Measurements from ENCODE around the gene HOXD4.

The HOXD4 gene

DNA sequence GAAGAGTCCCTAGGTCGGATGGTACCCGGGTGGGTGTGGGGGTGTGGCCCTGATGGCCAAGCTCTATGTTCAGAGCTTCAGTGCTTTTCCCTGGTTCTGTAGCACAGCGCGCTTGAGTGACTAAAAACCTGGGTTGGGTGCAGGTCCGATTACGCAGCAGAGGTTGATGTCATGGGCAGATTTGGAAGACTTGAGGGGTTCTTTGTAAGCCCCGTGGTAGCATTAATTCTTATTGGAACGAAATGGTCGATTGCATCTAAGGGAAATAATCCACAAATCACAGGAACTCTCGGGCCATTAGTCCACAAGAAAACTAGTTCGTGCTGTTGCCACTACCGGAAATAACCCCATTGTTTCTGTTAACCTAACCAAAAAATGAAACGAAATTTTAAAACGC lies 12.8 kb upstream of the HOXD4 start:
- TF ChIP-seq POLR2AphosphoS5 (IDR thresholded peaks at IDR 0.05; ENCODE audit: low read depth, low read length): no peak
- TF ChIP-seq FOXP2 (optimal IDR thresholded peaks at IDR 0.05; ENCODE audit: borderline replicate concordance, extremely low read depth, extremely low read length, insufficient read depth): no peak
- no peak for TF ChIP-seq TAF1 (IDR thresholded peaks at IDR 0.05; ENCODE audit: borderline replicate concordance, insufficient read depth, low read length)
- no peak for TF ChIP-seq REST (IDR thresholded peaks at IDR 0.05; ENCODE audit: insufficient read depth in 1 of 2, low read depth in 2 of 2, low read length in 2 of 2)
- TF ChIP-seq SIN3A (IDR thresholded peaks at IDR 0.05; ENCODE audit: borderline replicate concordance, insufficient read depth, low read length): no peak

- no peak for TF ChIP-seq SIN3A (IDR thresholded peaks at IDR 0.05; ENCODE audit: borderline replicate concordance, insufficient read depth, low read length)
- TF ChIP-seq REST (IDR thresholded peaks at IDR 0.05; ENCODE audit: insufficient read depth in 1 of 2, low read depth in 2 of 2, low read length in 2 of 2): no peak
- TF ChIP-seq FOXP2 (optimal IDR thresholded peaks at IDR 0.05; ENCODE audit: borderline replicate concordance, extremely low read depth, extremely low read length, insufficient read depth): no peak
- no peak for TF ChIP-seq POLR2AphosphoS5 (IDR thresholded peaks at IDR 0.05; ENCODE audit: low read depth, low read length)
- no peak for TF ChIP-seq TAF1 (IDR thresholded peaks at IDR 0.05; ENCODE audit: borderline replicate concordance, insufficient read depth, low read length)
Measured at GRCh38 chr2:176138923-176139660, 12.3 kb upstream of the HOXD4 start.

DNA sequence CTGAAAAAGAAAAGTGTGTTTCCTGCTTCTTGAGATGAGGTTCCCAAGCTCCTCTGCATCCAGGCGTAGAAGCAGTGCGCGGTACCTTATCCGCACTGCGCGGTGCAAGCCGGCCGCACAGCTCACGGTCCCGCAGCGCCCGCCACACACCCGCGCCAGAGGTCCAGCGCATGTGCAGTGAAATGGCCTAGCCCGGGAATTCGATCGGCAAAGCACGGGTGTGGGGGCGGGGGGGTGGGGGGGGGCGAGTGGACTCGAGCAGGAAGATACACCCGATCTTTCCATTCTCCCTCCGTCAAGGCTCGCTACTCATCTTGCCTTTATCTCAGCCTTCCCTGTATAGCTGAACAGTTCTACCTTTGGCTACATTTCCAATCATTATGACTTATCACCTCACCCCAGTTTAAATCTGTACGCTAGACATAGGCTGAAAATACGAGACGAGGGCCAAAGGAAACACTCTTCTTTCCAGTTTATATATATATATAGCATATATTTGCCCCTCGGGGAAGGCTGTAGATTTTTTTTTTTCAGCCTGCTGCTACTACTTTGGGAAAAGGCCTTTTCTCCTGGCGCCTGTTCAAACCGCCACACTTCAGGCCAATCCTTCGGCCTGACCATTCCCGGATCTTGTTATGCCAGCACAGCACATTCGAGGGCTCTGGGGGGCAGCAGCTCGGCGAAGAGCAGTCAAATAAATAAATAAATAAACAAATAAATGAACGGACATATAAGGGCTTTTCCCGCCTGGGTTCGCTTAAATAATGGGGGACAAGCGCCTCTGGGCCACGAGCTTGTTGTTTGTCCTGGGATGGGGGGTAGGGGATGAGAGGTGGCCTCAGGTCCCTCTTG lies 11.5 kb upstream of the HOXD4 start:
- no peak for TF ChIP-seq TAF1 (IDR thresholded peaks at IDR 0.05; ENCODE audit: borderline replicate concordance, insufficient read depth, low read length)
- no peak for TF ChIP-seq SIN3A (IDR thresholded peaks at IDR 0.05; ENCODE audit: borderline replicate concordance, insufficient read depth, low read length)
- no peak for TF ChIP-seq FOXP2 (optimal IDR thresholded peaks at IDR 0.05; ENCODE audit: borderline replicate concordance, extremely low read depth, extremely low read length, insufficient read depth)

DNA sequence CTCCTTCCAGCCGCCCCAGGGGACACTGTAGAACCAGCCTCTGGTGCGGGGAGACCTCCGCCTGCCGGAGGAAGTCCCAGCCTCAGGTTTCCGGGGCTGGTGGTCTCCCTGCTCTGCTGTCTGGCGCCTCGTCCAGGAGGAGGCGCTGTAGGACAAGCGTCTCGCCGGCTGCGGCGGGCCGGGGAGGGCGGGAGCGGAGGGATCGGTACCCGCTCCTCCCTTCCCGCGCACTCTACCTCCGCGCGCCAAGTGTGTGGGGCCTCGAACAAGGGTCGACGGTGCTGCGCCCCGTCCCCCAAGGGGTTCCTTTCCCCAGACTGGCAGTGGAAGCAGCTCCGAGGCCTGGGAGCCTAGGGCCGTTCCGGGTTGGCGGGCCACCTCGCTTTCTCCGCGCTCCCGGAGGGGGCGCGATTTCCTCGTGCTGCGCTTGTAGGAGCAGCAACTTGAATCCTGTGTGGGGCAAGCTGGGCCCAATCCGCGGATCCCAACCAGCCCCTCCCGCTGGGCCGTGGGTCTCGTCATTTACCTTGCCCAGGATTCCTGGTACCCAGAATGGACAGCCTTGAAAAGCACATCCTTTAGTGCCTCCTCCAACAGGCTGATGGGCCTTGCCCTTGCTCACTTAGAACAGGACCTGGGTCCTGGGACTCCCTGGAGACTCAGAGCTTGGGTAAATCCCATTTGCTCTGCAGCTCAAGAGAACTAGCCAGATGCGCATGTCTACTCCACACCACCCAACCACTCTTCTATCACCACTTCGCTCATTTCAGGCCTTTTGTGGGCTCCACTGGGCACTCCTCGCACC lies 10.6 kb upstream of the HOXD4 start:
- TF ChIP-seq POLR2AphosphoS5 (IDR thresholded peaks at IDR 0.05; ENCODE audit: low read depth, low read length) (no peak), TAF1 (IDR thresholded peaks at IDR 0.05; ENCODE audit: borderline replicate concordance, insufficient read depth, low read length) (no peak), SIN3A (IDR thresholded peaks at IDR 0.05; ENCODE audit: borderline replicate concordance, insufficient read depth, low read length) (no peak), FOXP2 (optimal IDR thresholded peaks at IDR 0.05; ENCODE audit: borderline replicate concordance, extremely low read depth, extremely low read length, insufficient read depth) (peak; percentile 51), REST (IDR thresholded peaks at IDR 0.05; ENCODE audit: insufficient read depth in 1 of 2, low read depth in 2 of 2, low read length in 2 of 2) (no peak)

DNA sequence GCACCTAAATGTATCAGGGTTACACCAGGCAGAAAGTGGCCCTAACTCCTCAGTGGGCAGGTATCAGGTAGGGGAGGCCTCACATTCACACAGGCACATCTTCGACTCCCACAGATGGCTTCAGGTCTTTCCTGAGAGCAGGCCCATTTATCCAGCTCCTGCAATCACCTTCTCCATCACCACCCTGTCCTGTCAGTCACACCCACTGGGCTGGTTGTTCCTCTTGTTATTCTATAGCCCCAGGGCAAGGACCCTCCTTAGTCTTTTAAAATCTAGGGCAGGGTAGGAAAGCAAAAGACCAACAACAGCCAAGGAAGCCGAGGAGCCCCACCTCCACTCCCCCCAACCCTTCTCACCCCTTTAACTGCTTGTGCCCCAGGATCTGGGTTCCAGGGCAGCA lies 9.1 kb upstream of the HOXD4 start:
- no peak for TF ChIP-seq SIN3A (IDR thresholded peaks at IDR 0.05; ENCODE audit: borderline replicate concordance, insufficient read depth, low read length)
- no peak for TF ChIP-seq POLR2AphosphoS5 (IDR thresholded peaks at IDR 0.05; ENCODE audit: low read depth, low read length)
- no peak for TF ChIP-seq FOXP2 (optimal IDR thresholded peaks at IDR 0.05; ENCODE audit: borderline replicate concordance, extremely low read depth, extremely low read length, insufficient read depth)
